ENCODE measurements around the gene ENKUR.

DNA sequence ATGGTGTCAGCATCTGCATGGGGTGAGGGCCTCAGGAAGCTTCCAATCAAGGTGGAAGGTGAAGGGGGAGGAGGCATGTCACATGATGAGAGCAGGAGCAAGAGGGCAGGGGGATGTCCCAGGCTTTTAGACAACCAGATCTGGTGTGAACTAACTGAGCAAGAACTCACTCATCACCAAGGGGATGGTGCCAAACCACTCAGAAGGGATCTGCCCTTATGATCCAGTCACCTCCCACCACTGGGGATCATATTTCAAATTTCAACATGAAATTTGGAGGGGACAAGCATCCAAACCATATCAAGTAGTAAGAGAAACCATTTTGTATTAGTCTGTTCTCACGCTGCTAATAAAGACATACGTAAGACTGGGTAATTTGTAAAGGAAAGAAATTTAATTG lies 34.0 kb upstream of the ENKUR start:
- TF ChIP-seq CSDC2 (CRISPR knock-in tag; IDR thresholded peaks at IDR 0.05) = no peak
- TF ChIP-seq ZC3H10 (CRISPR knock-in tag; IDR thresholded peaks at IDR 0.05) = no peak
- TF ChIP-seq ZFP30 (CRISPR knock-in tag; IDR thresholded peaks at IDR 0.05) = no peak
- TF ChIP-seq, protein P1, sequence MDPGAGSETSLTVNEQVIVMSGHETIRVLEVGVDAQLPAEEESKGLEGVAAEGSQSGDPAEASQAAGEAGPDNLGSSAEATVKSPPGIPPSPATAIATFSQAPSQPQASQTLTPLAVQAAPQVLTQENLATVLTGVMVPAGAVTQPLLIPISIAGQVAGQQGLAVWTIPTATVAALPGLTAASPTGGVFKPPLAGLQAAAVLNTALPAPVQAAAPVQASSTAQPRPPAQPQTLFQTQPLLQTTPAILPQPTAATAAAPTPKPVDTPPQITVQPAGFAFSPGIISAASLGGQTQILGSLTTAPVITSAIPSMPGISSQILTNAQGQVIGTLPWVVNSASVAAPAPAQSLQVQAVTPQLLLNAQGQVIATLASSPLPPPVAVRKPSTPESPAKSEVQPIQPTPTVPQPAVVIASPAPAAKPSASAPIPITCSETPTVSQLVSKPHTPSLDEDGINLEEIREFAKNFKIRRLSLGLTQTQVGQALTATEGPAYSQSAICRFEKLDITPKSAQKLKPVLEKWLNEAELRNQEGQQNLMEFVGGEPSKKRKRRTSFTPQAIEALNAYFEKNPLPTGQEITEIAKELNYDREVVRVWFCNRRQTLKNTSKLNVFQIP (CRISPR knock-in tag; IDR thresholded peaks at IDR 0.05; ENCODE audit: borderline replicate concordance, low read depth) = no peak
- TF ChIP-seq, protein P2, sequence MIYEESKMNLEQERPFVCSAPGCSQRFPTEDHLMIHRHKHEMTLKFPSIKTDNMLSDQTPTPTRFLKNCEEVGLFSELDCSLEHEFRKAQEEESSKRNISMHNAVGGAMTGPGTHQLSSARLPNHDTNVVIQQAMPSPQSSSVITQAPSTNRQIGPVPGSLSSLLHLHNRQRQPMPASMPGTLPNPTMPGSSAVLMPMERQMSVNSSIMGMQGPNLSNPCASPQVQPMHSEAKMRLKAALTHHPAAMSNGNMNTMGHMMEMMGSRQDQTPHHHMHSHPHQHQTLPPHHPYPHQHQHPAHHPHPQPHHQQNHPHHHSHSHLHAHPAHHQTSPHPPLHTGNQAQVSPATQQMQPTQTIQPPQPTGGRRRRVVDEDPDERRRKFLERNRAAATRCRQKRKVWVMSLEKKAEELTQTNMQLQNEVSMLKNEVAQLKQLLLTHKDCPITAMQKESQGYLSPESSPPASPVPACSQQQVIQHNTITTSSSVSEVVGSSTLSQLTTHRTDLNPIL (CRISPR knock-in tag; IDR thresholded peaks at IDR 0.05; ENCODE audit: low read depth) = no peak
- TF ChIP-seq PPARA (CRISPR knock-in tag; IDR thresholded peaks at IDR 0.05; ENCODE audit: borderline replicate concordance) = no peak
- TF ChIP-seq, protein P3, sequence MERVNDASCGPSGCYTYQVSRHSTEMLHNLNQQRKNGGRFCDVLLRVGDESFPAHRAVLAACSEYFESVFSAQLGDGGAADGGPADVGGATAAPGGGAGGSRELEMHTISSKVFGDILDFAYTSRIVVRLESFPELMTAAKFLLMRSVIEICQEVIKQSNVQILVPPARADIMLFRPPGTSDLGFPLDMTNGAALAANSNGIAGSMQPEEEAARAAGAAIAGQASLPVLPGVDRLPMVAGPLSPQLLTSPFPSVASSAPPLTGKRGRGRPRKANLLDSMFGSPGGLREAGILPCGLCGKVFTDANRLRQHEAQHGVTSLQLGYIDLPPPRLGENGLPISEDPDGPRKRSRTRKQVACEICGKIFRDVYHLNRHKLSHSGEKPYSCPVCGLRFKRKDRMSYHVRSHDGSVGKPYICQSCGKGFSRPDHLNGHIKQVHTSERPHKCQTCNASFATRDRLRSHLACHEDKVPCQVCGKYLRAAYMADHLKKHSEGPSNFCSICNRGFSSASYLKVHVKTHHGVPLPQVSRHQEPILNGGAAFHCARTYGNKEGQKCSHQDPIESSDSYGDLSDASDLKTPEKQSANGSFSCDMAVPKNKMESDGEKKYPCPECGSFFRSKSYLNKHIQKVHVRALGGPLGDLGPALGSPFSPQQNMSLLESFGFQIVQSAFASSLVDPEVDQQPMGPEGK (CRISPR knock-in tag; IDR thresholded peaks at IDR 0.05; ENCODE audit: borderline replicate concordance) = no peak
- no peak for TF ChIP-seq ARNTL (CRISPR knock-in tag; IDR thresholded peaks at IDR 0.05; ENCODE audit: borderline replicate concordance, low read depth)
- no peak for TF ChIP-seq TOX (CRISPR knock-in tag; IDR thresholded peaks at IDR 0.05; ENCODE audit: borderline replicate concordance)
- TF ChIP-seq, protein P4, sequence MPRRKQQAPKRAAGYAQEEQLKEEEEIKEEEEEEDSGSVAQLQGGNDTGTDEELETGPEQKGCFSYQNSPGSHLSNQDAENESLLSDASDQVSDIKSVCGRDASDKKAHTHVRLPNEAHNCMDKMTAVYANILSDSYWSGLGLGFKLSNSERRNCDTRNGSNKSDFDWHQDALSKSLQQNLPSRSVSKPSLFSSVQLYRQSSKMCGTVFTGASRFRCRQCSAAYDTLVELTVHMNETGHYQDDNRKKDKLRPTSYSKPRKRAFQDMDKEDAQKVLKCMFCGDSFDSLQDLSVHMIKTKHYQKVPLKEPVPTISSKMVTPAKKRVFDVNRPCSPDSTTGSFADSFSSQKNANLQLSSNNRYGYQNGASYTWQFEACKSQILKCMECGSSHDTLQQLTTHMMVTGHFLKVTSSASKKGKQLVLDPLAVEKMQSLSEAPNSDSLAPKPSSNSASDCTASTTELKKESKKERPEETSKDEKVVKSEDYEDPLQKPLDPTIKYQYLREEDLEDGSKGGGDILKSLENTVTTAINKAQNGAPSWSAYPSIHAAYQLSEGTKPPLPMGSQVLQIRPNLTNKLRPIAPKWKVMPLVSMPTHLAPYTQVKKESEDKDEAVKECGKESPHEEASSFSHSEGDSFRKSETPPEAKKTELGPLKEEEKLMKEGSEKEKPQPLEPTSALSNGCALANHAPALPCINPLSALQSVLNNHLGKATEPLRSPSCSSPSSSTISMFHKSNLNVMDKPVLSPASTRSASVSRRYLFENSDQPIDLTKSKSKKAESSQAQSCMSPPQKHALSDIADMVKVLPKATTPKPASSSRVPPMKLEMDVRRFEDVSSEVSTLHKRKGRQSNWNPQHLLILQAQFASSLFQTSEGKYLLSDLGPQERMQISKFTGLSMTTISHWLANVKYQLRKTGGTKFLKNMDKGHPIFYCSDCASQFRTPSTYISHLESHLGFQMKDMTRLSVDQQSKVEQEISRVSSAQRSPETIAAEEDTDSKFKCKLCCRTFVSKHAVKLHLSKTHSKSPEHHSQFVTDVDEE (CRISPR knock-in tag; IDR thresholded peaks at IDR 0.05) = no peak
- no peak for TF ChIP-seq OSR1 (CRISPR knock-in tag; IDR thresholded peaks at IDR 0.05)

Measured in SK-N-SH treated with all-trans-retinoic acid at 6 μM for 48 hours (cell line).